Tibial nerve (tissue), 4 donors: Measurements from ENCODE around the gene CCDC27. TPM values are rescaled to one million over a fixed set of nuclear protein-coding genes. Genes with fewer than 3 reads are reported as not detected.

Experiments
- DNase-seq, 2 donors: peaks; one replicate each; pipeline ENCODE4 v3.0.0-alpha.2; 2019; ENCODE audit warnings: low spot score in 2 of 2
- H3K27ac ChIP-seq, 4 donors: fragments of 200-600 bp; sonication (generic) in 3 of 4; one replicate each; pipeline ENCODE4 v1.5.1; 2017 to 2019; ENCODE audit warnings: mild to moderate bottlenecking in 1 of 4
- H3K27me3 ChIP-seq, 2 donors: fragments of 200-600 bp; sonication (generic) in 1 of 2; one replicate each; pipeline versions ENCODE4 v1.5.1 to v1.6.0; 2017 to 2019
- H3K36me3 ChIP-seq, 3 donors: fragments of 200-600 bp; sonication (generic); one replicate each; pipeline ENCODE4 v1.5.1; 2018 to 2019
- H3K4me1 ChIP-seq, 4 donors: fragments of 200-600 bp; sonication (generic) in 3 of 4; one replicate each; pipeline ENCODE4 v1.5.1; 2017 to 2019
- H3K4me3 ChIP-seq, 4 donors: fragments of 200-600 bp; sonication (generic) in 3 of 4; one replicate each; pipeline ENCODE4 v1.5.1; 2017 to 2019; ENCODE audit warnings: mild to moderate bottlenecking in 1 of 4, moderate library complexity in 1 of 4
- H3K9me3 ChIP-seq, 4 donors: fragments of 200-600 bp; sonication (generic) in 3 of 4; one replicate each; pipeline ENCODE4 v1.5.1; 2017 to 2019
- CTCF ChIP-seq, 5 experiments: fragments of 200-600 bp in 3 of 5; fragments of 450-650 bp in 2 of 5; sonication (generic) in 3 of 5; IDR thresholded peaks; one replicate each; pipeline ENCODE4 v1.5.1; 2016 to 2019; ENCODE audit warnings: antibody characterized with exemption in 5 of 5, mild to moderate bottlenecking in 3 of 5, moderate library complexity in 2 of 5
- EP300 ChIP-seq, 2 donors: sonication (generic); formaldehyde crosslinking; IDR thresholded peaks; one replicate each; pipeline ENCODE4 v1.6.1; 2017; ENCODE audit warnings: antibody characterized with exemption in 2 of 2, mild to moderate bottlenecking in 1 of 2
- POLR2A ChIP-seq, 2 donors: fragments of 450-650 bp; IDR thresholded peaks; one replicate each; pipeline ENCODE4 v1.6.1; 2017; ENCODE audit warnings: antibody characterized with exemption in 2 of 2, mild to moderate bottlenecking in 2 of 2, moderate library complexity in 2 of 2
- WGBS, 2 donors: methylation state at CpG; one replicate each; pipeline ENCODE4 v1.1.5; 2018; 5-methylcytosine and 5-hydroxymethylcytosine counted together
- total RNA-seq, 4 donors: library from RNA; depleted of rRNA; stranded (reverse); fragments of >200 nt; gene quantifications; one replicate each; pipeline ENCODE4 v1.1.0, GENCODE V29; 2016

CCDC27 gene
- total RNA-seq, 4 donors from 2014 or later, result not detected

DNA sequence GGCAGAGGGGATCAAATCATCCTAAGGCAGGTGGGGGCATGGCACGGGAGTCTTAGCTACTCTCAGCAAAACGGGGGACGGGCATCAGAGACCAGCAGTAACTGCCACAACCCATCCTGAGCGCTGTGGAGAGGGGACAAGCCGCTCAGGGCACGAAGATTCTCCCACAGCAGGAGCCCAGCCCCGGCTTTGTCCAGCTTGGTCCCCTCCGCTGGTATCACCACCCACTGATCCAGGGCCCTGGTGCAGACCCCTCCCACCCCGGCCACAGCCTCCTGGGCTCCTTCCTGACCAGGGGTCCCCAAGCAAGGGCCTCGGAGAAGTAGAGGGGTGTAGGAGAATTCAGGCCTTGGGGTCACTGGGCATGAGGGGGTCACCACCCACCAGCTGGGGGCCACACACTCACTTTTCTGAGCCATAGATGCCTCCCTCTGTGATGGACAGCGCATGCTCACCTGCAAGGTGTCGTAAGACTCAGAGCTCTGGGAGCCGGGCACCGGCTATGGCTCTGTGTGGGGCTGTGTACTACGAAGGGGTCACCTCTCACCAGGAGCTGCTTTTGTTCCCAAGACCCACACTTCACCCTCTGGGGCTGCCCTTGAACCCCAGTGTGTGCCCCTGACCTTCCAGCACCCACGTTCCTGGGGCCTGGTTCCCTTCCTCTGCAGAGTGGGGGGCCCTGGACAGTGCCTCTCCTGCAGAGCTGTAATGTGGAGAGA, 18.0 kb downstream of the CCDC27 start:
- DNase-seq, result no peak
- Histone ChIP-seq H3K36me3 (no peaks in the 10 kb centered on the region), H3K4me3 (no peak overlapping the region), H3K9me3 (no peaks in the 10 kb centered on the region), H3K27me3 (no peaks in the 10 kb centered on the region), H3K27ac (no peak overlapping the region), H3K4me1 (peaks cover 0 to 41% (median 32%) of the 10 kb centered on the region in 4 donors)
- TF ChIP-seq CTCF (IDR thresholded peaks at IDR 0.05) (no peak), POLR2A (IDR thresholded peaks at IDR 0.05) (no peak), EP300 (IDR thresholded peaks at IDR 0.05) (no peak)
- 88 to 91% methylated on average over 15 to 16 of the region's 16 CpGs for WGBS, 2 donors

DNA sequence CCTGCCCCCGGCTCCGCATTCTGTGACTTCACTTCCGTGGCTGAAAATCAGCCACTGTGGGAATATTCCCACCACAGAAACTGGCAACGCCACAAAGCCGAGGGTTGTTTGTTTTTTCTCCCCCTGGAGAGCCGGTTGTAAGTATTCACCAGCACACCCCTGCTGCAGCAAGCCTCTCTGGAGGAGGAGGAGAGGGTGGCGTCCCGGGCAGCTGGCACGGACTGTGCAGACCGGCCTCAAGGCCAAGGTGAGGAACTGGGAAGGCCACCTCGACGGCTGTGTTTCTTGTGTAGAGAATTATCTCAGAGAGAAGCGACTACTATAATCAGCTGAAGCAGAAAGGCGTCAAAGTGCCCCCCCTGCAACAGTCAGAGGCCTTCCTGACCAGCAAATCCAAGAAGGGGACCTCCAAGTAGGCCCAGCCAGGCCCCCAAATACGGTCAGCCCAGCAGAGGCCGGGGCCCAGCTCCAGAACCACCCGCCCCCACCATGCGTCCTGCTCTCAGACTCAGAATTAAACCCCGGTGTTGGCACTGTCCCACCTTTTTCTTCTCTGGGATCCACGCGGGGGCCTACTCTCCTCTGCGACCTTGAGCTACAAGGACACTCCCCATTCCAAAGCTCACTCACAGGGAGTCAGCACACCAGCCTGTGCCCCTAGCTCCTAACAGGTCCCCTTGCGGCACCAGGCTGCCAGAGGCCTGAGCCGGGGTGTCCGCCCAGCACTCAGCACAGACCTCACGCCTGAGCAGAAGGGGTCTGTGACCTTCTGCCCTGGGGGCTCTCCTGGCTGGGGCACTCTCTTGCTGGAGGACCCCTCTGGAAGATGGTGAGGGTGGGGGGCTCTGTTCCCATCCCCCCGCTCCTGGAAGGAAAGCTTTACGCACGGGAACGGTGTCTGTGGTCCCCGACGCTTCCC, 19.1 kb downstream of the CCDC27 start:
- TF ChIP-seq CTCF (IDR thresholded peaks at IDR 0.05), result no peak
- no peak for TF ChIP-seq POLR2A (IDR thresholded peaks at IDR 0.05)
- TF ChIP-seq EP300 (IDR thresholded peaks at IDR 0.05), result no peak
- H3K27me3 ChIP-seq, result no peaks in the 10 kb centered on the region
- 49 to 53% methylated on average over 26 to 32 of the region's 32 CpGs for WGBS, 2 donors

GRCh38 chr1:3772027-3772714, 19.9 kb downstream of the CCDC27 start:
- WGBS, 2 donors, result 1 to 3% methylated on average over 16 to 36 of the region's 61 CpGs
- peaks cover 0 to 2% (median 0%) of the 10 kb centered on the region in 3 donors for H3K36me3 ChIP-seq
- peak overlapping the region; percentile 45 to 83 (median 62) for H3K4me3 ChIP-seq
- no peaks in the 10 kb centered on the region for H3K27me3 ChIP-seq
- peak overlapping the region; percentile 71 to 92 (median 82) for H3K27ac ChIP-seq
- TF ChIP-seq CTCF (IDR thresholded peaks at IDR 0.05), result no peak
- no peak for TF ChIP-seq EP300 (IDR thresholded peaks at IDR 0.05)
- peak in 1 of 2 donors; percentile 22 for TF ChIP-seq POLR2A (IDR thresholded peaks at IDR 0.05)
- H3K4me1 ChIP-seq, result peaks cover 0 to 52% (median 40%) of the 10 kb centered on the region in 4 donors
- no peaks in the 10 kb centered on the region for H3K9me3 ChIP-seq
- DNase-seq, result peak; percentile 70 to 73

More for the DNA sequence above, 19.1 kb downstream of the CCDC27 start:
- Histone ChIP-seq H3K4me1 (peaks cover 0 to 52% (median 40%) of the 10 kb centered on the region in 4 donors), H3K36me3 (no peaks in the 10 kb centered on the region), H3K9me3 (no peaks in the 10 kb centered on the region), H3K27ac (peak overlapping the region in 1 of 4 donors; percentile 89), H3K4me3 (peak overlapping the region; percentile 45 to 83 (median 62))
- no peak for DNase-seq

DNA sequence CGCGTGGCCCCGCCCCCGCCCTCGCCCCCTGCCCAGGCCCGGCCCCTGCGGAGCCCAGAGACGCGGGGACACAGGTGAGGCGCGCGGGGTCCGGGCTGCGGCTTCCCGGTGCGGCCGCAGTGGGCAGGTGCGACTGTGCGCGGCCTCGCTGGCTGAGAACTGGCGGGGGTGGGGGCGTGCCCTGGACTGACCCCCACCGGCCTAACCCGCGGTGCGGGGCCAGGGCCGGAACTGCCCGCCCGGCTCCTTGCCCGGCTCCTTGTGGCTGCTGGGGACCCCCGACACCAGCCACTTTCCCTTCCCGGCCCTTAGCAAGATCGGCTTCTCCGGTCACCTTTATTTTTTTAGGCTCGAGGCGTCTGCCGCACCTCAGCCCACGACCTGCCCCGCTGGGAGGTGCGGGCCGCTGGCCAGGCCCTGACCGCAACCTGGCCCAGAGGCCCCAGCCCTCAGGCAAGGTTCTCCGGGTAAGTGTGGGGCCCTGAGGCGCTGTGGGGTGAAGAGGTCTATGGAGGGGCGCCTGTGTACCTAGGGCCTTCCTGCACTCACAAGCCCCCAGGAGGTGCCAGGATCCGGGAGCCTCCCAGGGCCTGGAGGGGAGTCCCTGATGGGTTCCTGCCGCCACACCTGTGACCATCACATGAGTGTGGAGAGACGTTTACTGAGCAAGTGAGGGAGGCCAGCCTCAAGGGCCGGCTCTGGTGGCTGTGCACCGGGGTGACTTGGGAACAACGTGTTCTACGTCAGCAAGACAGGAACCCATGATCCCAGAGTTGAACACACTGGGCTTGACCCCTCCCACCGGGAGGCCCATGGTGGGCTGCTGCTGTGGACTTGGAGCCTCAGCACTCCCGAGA, 20.7 kb downstream of the CCDC27 start, which contains the start of gene SMIM1:
TSS of gene SMIM1 (plus strand) at position 35 of the 857 bp plus-strand sequence. CDS start 2,625 bp downstream, outside the sequence.
- Histone ChIP-seq H3K27ac (peak within 1 kb of the TSS; percentile 71 to 92 (median 82)), H3K9me3 (no peaks in the 10 kb centered on the region), H3K27me3 (no peaks in the 10 kb centered on the region), H3K4me3 (peak within 1 kb of the TSS; percentile 45 to 83 (median 62)), H3K4me1 (peaks cover 0 to 52% (median 40%) of the 10 kb centered on the region in 4 donors), H3K36me3 (peaks cover 0 to 10% (median 0%) of the 10 kb centered on the region in 3 donors)
- DNase-seq, result no peak
- WGBS, 2 donors, result 25 to 26% methylated on average over 29 to 33 of the region's 55 CpGs
- TF ChIP-seq EP300 (IDR thresholded peaks at IDR 0.05) (no peak), CTCF (IDR thresholded peaks at IDR 0.05) (no peak), POLR2A (IDR thresholded peaks at IDR 0.05) (no peak)
